HCT116 (cell line): ENCODE data around the gene TJAP1. TPM values are rescaled to one million over a fixed set of nuclear protein-coding genes. Genes with fewer than 3 reads are reported as not detected.

Source experiments
- ATAC-seq: fragments of 200-7000 bp; cut with Tn5 transposase; 2 replicates; pipeline ENCODE4 v1.9.1; 2020; ENCODE audit warnings: mild to moderate bottlenecking, moderate library complexity
- BruUV-seq: library from RNA; stranded (reverse); fragments of 400-500 nt; replicated peaks from 2 replicates; lab custom pipeline; 2021; lab: Mats Ljungman, UMichigan
- CTCF ChIA-PET: fragments of 300-600 bp; sonication (Branson Sonifier 250); formaldehyde crosslinking; loops from one replicate; lab custom pipeline; 2021; ENCODE audit warnings: antibody characterized with exemption; lab: Charles Lee
- POLR2A ChIA-PET: fragments of 300-600, 350-600 bp; sonication (Branson Sonifier 250); formaldehyde crosslinking; loops from one replicate; lab custom pipeline; 2021; ENCODE audit warnings: antibody characterized with exemption; lab: Charles Lee
- RAD21 ChIA-PET, 2 experiments: fragments of 300-600 bp; sonication (Branson Sonifier 250); formaldehyde crosslinking; loops; one replicate each; lab custom pipeline; 2023; ENCODE audit warnings: low total read pairs in 2 of 2; ENCODE audit not compliant: uncharacterized antibody in 2 of 2, unreplicated experiment in 2 of 2, low non-redundant PET in 1 of 2; lab: Charles Lee
- DNase-seq: peaks from one replicate; pipeline ENCODE4 v3.0.0-alpha.2; 2010; ENCODE audit warnings: low read depth, low spot score
- H2AFZ ChIP-seq: fragments of 200-600 bp; shearing (Covaris generic), sonication (generic); 2 replicates; pipeline ENCODE4 v1.6.1; 2017; ENCODE audit warnings: low read depth, mixed run types, mixed read lengths, antibody characterized with exemption, low read length; ENCODE audit not compliant: poor library complexity, severe bottlenecking
- H3K27ac ChIP-seq: 2 replicates; pipeline ENCODE4 v1.5.1; 2012; ENCODE audit warnings: low read depth, low read length
- H3K27me3 ChIP-seq: fragments of 200-600 bp; sonication (generic); 2 replicates; pipeline ENCODE4 v1.6.1; 2016; ENCODE audit warnings: mixed run types, low read length, mixed read lengths; ENCODE audit not compliant: insufficient read depth
- H3K36me3 ChIP-seq, 2 experiments: fragments of 200-500 bp in 1 of 2; fragments of 200-600 bp in 1 of 2; sonication (Bioruptor generic) in 1 of 2; sonication (generic) in 1 of 2; 2 replicates each; pipeline versions ENCODE4 v1.5.1 to v1.6.1; 2014 to 2016; ENCODE audit warnings: low read length in 2 of 2, inconsistent platforms in 1 of 2, mixed read lengths in 1 of 2, mixed run types in 1 of 2; ENCODE audit not compliant: insufficient read depth in 2 of 2, control insufficient read depth in 1 of 2
- H3K4me1 ChIP-seq, 2 experiments: fragments of 200-600 bp in 1 of 2; sonication (generic) in 1 of 2; 2 replicates each; pipeline versions ENCODE4 v1.5.1 to v1.6.1; 2012 to 2017; ENCODE audit warnings: low read length in 2 of 2, inconsistent platforms in 1 of 2, mild to moderate bottlenecking in 1 of 2, mixed read lengths in 1 of 2, mixed run types in 1 of 2, moderate library complexity in 1 of 2; ENCODE audit not compliant: insufficient read depth in 2 of 2, control insufficient read depth in 1 of 2
- H3K4me2 ChIP-seq: fragments of 200-600 bp; sonication (generic); 2 replicates; pipeline ENCODE4 v1.6.1; 2017; ENCODE audit warnings: mixed run types, low read length, mixed read lengths
- H3K4me3 ChIP-seq, 2 experiments: fragments of 200-600 bp in 1 of 2; sonication (generic) in 1 of 2; replicated peaks in 1 of 2; 2 replicates each; pipeline ENCODE4 v1.5.1; 2011 to 2016; ENCODE audit warnings: low read length in 2 of 2, control low read depth in 1 of 2, low read depth in 1 of 2, mild to moderate bottlenecking in 1 of 2, mixed read lengths in 1 of 2, mixed run types in 1 of 2
- H3K79me2 ChIP-seq: fragments of 200-600 bp; sonication (generic); 2 replicates; pipeline ENCODE4 v1.6.1; 2017; ENCODE audit warnings: mild to moderate bottlenecking, mixed run types, low read length, moderate library complexity, mixed read lengths; ENCODE audit not compliant: insufficient read depth
- H3K9ac ChIP-seq: fragments of 200-600 bp; sonication (generic); 2 replicates; pipeline ENCODE4 v1.6.1; 2016; ENCODE audit warnings: low read length, mixed read lengths
- H3K9me2 ChIP-seq: fragments of 200-600 bp; sonication (generic), shearing (Covaris generic); 2 replicates; pipeline ENCODE4 v1.6.1; 2017; ENCODE audit warnings: mixed run types, mild to moderate bottlenecking, moderate library complexity; ENCODE audit not compliant: insufficient read depth
- H3K9me3 ChIP-seq, 2 experiments: fragments of 200-500 bp in 1 of 2; fragments of 200-600 bp in 1 of 2; sonication (Bioruptor generic) in 1 of 2; sonication (generic) in 1 of 2; 2 replicates each; pipeline ENCODE4 v1.6.1; 2014 to 2017; ENCODE audit warnings: low read length in 2 of 2, mixed read lengths in 2 of 2, inconsistent platforms in 1 of 2, low read depth in 1 of 2, mild to moderate bottlenecking in 1 of 2, mixed run types in 1 of 2, moderate library complexity in 1 of 2; ENCODE audit not compliant: control insufficient read depth in 1 of 2, insufficient read depth in 1 of 2
- H4K20me1 ChIP-seq: fragments of 200-600 bp; sonication (generic), shearing (Covaris generic); 2 replicates; pipeline ENCODE4 v1.6.1; 2017; ENCODE audit warnings: mixed run types, mild to moderate bottlenecking, moderate library complexity; ENCODE audit not compliant: insufficient read depth
- CBX3 ChIP-seq: IDR thresholded peaks from 2 replicates; pipeline ENCODE4 v1.6.1; 2012; ENCODE audit warnings: low read depth
- ELF1 ChIP-seq: IDR thresholded peaks from 2 replicates; pipeline ENCODE4 v1.6.1; 2012; ENCODE audit warnings: low read depth, borderline replicate concordance
- EZH2 ChIP-seq: fragments of 200-600 bp; sonication (generic); IDR thresholded peaks from 2 replicates; pipeline ENCODE4 v1.6.1; 2017; ENCODE audit warnings: antibody characterized with exemption, mixed run types
- POLR2AphosphoS5 ChIP-seq: IDR thresholded peaks from 2 replicates; pipeline ENCODE4 v1.6.1; 2011; ENCODE audit warnings: mild to moderate bottlenecking, low read depth, low read length, moderate library complexity
- SRF ChIP-seq: IDR thresholded peaks from 2 replicates; pipeline ENCODE4 v1.6.1; 2012; ENCODE audit warnings: low read depth
- TCF7L2 ChIP-seq: IDR thresholded peaks from 2 replicates; pipeline ENCODE4 v1.7.0; 2011; ENCODE audit warnings: borderline replicate concordance, inconsistent platforms; ENCODE audit not compliant: insufficient read depth, insufficient read length; ENCODE audit errors: extremely low read depth
- intact Hi-C: fragments of 100-400 bp; cut with micrococcal nuclease; formaldehyde crosslinking; loops from 2 replicates; pipeline ENCODE4 v1.10.0; 2022
- total RNA-seq: library from RNA; stranded (reverse); gene quantifications from one replicate; pipeline ENCODE4 v1.2.1, GENCODE V29; 2021; ENCODE audit not compliant: unreplicated experiment
- TF ChIP-seq, protein P1 (sequence below): IDR thresholded peaks from 2 replicates; pipeline ENCODE4 v1.6.1; 2012
- TF ChIP-seq, protein P2 (sequence below): IDR thresholded peaks from 2 replicates; pipeline ENCODE4 v1.6.1; 2011; ENCODE audit warnings: mild to moderate bottlenecking, low read length, moderate library complexity; ENCODE audit not compliant: insufficient replicate concordance; ENCODE audit errors: extremely low read depth

Gene TJAP1
- total RNA-seq, 1 experiment from 2014 or later, result 45.2 TPM

DNA sequence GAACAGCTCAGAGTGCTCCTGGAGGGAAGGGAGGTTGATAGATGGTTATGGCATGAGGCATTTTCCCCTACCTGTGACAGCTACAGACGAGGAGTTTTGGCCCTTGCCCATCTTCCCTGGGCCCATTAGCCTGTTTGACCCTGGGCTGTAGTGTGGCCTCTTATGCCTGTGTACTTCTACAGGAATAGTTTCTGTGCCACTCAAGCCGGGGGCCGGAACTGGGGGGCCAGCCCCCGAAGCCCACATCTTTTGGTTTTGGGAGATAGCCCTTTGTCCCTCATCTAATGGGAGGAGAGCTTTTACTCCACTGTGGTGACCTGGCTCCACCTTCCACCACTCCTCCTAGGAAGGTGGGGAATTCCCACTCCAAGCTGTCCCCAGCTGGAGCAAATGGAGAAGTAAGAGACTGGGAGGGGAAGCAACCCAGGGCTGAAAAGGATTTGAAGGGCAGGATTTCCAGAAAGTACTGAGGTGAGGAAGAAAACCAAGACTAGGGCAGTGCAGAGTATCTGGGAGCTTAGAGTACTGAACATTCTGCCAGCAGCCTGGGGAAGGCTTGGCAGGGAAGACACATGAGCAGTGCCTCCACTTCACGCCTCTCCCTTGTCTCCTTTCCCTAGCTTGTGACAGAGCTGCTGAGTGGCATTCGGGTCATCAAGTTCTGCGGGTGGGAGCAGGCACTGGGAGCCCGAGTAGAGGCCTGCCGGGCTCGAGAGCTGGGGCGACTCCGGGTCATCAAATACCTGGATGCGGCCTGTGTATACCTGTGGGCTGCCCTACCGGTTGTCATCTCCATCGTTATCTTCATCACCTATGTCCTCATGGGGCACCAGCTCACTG, 43.1 kb upstream of the TJAP1 start:
- no peaks in the 10 kb centered on the region for H3K27me3 ChIP-seq
- CTCF ChIA-PET, result no interaction called here
- no peak for DNase-seq
- no peaks in the 10 kb centered on the region for H3K9me2 ChIP-seq
- no peaks in the 10 kb centered on the region for H3K79me2 ChIP-seq
- no peak overlapping the region for H2AFZ ChIP-seq
- ATAC-seq, result no peak
- RAD21 ChIA-PET, result no interaction called here
- TF ChIP-seq, protein P1, sequence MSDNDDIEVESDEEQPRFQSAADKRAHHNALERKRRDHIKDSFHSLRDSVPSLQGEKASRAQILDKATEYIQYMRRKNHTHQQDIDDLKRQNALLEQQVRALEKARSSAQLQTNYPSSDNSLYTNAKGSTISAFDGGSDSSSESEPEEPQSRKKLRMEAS, result no peak
- TF ChIP-seq TCF7L2, result no peak
- TF ChIP-seq CBX3, result no peak
- TF ChIP-seq SRF, result no peak
- no peak overlapping the region for H3K9ac ChIP-seq
- no peak overlapping the region for H3K4me2 ChIP-seq
- no peaks in the 10 kb centered on the region for H4K20me1 ChIP-seq
- POLR2A ChIA-PET, result no interaction called here
- no TSS peak for BruUV-seq
- no peaks in the 10 kb centered on the region for H3K9me3 ChIP-seq
- intact Hi-C loops, result no loop called here
- no peak overlapping the region for H3K27ac ChIP-seq
- H3K36me3 ChIP-seq, result no peaks in the 10 kb centered on the region
- no peak overlapping the region for H3K4me3 ChIP-seq
- peaks cover 12 to 18% of the 10 kb centered on the region in 2 experiments for H3K4me1 ChIP-seq

DNA sequence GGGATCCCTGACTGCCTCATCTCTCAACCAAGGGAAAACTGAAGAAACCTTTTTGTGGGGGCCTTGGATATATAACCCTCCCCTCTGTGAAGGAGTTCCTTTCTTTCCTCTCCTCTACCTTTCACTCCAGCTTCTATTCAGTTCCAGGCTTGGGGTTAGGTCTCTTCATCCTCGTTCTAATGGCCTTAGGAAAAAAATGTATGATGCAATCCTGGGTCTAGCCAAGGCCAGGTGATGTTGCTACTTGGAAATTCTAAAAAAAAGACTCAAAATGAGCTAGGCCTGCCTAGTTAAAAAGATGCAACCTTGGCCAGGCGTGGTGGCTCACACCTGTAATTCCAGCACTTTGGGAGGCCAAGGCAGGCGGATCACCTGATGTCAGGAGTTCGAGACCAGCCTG, 42.4 kb upstream of the TJAP1 start:
- Histone ChIP-seq H3K27ac (no peak overlapping the region), H3K4me3 (no peak overlapping the region), H3K4me2 (no peak overlapping the region), H3K4me1 (peaks cover 12 to 18% of the 10 kb centered on the region in 2 experiments), H3K27me3 (no peaks in the 10 kb centered on the region), H3K9ac (no peak overlapping the region), H3K36me3 (no peaks in the 10 kb centered on the region), H3K9me3 (no peaks in the 10 kb centered on the region), H3K9me2 (no peaks in the 10 kb centered on the region), H3K79me2 (no peaks in the 10 kb centered on the region), H2AFZ (no peak overlapping the region), H4K20me1 (no peaks in the 10 kb centered on the region)
- ChIA-PET RAD21 (no interaction called here), CTCF (no interaction called here), POLR2A (no interaction called here)
- no peak for TF ChIP-seq EZH2
- TF ChIP-seq POLR2AphosphoS5, result no peak
- TF ChIP-seq, protein P2, sequence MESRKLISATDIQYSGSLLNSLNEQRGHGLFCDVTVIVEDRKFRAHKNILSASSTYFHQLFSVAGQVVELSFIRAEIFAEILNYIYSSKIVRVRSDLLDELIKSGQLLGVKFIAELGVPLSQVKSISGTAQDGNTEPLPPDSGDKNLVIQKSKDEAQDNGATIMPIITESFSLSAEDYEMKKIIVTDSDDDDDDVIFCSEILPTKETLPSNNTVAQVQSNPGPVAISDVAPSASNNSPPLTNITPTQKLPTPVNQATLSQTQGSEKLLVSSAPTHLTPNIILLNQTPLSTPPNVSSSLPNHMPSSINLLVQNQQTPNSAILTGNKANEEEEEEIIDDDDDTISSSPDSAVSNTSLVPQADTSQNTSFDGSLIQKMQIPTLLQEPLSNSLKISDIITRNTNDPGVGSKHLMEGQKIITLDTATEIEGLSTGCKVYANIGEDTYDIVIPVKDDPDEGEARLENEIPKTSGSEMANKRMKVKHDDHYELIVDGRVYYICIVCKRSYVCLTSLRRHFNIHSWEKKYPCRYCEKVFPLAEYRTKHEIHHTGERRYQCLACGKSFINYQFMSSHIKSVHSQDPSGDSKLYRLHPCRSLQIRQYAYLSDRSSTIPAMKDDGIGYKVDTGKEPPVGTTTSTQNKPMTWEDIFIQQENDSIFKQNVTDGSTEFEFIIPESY, result no peak
- no peak for TF ChIP-seq ELF1
- BruUV-seq, result no TSS peak
- ATAC-seq (no peak), DNase-seq (no peak)
- intact Hi-C loops, result no loop called here
